GM20000 (cell line): ENCODE data around the gene CAMTA1.

Source experiments
- DNase-seq: peaks from one replicate; pipeline ENCODE4 v3.0.0; 2012; ENCODE audit warnings: low spot score
- CTCF ChIP-seq: IDR thresholded peaks from 2 replicates; pipeline ENCODE4 v1.5.1; 2012; ENCODE audit warnings: mild to moderate bottlenecking, control low read depth; ENCODE audit errors: extremely low read depth, missing control alignments

CAMTA1 gene

GRCh38 chr1:7609311-7609994 is 824.2 kb downstream of the CAMTA1 start:
- no peak for DNase-seq
- TF ChIP-seq CTCF: no peak

GRCh38 chr1:7610106-7610731 is 825.0 kb downstream of the CAMTA1 start:
- no peak for DNase-seq
- no peak for TF ChIP-seq CTCF

- no peak for TF ChIP-seq CTCF
- DNase-seq: no peak
These were observed 825.7 kb downstream of the CAMTA1 start for GRCh38 chr1:7610936-7611335.

- no peak for DNase-seq
- no peak for TF ChIP-seq CTCF
These were observed 826.3 kb downstream of the CAMTA1 start for GRCh38 chr1:7611421-7612010.

GRCh38 chr1:7613106-7613850 is 828.0 kb downstream of the CAMTA1 start:
- no peak for TF ChIP-seq CTCF

GRCh38 chr1:7613851-7614205 is 828.6 kb downstream of the CAMTA1 start:
- TF ChIP-seq CTCF: no peak
- DNase-seq: no peak

More at GRCh38 chr1:7613106-7613850, 828.0 kb downstream of the CAMTA1 start:
- DNase-seq: no peak
